Transverse colon (tissue), 4 donors: ENCODE measurements around the gene TMEM161B. TPM values are rescaled to one million over a fixed set of nuclear protein-coding genes. Genes with fewer than 3 reads are reported as not detected.
A peak's percentile ranks its signal among the peaks of the same experiment; 100 is the strongest.

Source experiments
- DNase-seq: peaks from one replicate; pipeline ENCODE4 v3.0.0-alpha.2; 2019
- H3K27ac ChIP-seq, 4 donors: fragments of 200-600 bp; sonication (generic); 2 replicates each; pipeline ENCODE4 v1.5.1; 2016 to 2018; ENCODE audit warnings: inconsistent platforms in 4 of 4
- H3K27me3 ChIP-seq: fragments of 200-600 bp; sonication (generic); 2 replicates; pipeline ENCODE4 v1.5.1; 2017; ENCODE audit warnings: inconsistent platforms
- H3K36me3 ChIP-seq, 4 donors: fragments of 200-600 bp; sonication (generic); 2 replicates each; pipeline ENCODE4 v1.5.1; 2017 to 2019; ENCODE audit warnings: inconsistent platforms in 4 of 4
- H3K4me1 ChIP-seq, 4 donors: fragments of 200-600 bp; sonication (generic); 2 replicates each; pipeline ENCODE4 v1.5.1; 2017 to 2020; ENCODE audit warnings: inconsistent platforms in 4 of 4
- H3K4me3 ChIP-seq, 4 donors: fragments of 200-600 bp; sonication (generic); 1 replicate in 1 of 4; 2 replicates in 3 of 4; pipeline versions ENCODE4 v1.5.1 to v1.6.1; 2017 to 2019; ENCODE audit warnings: inconsistent platforms in 4 of 4
- H3K9me3 ChIP-seq, 2 donors: fragments of 200-600 bp; sonication (generic); 2 replicates each; pipeline ENCODE4 v1.5.1; 2017 to 2019; ENCODE audit warnings: inconsistent platforms in 2 of 2
- EP300 ChIP-seq: sonication (generic); formaldehyde crosslinking; IDR thresholded peaks from one replicate; pipeline ENCODE4 v1.6.1; 2017; ENCODE audit warnings: antibody characterized with exemption, low read depth
- POLR2A ChIP-seq: fragments of 450-650 bp; IDR thresholded peaks from one replicate; pipeline ENCODE4 v1.6.1; 2016; ENCODE audit warnings: antibody characterized with exemption, mild to moderate bottlenecking, moderate library complexity
- POLR2AphosphoS5 ChIP-seq, 3 donors: sonication (generic); formaldehyde crosslinking; IDR thresholded peaks; one replicate each; pipeline ENCODE4 v1.6.1; 2016; ENCODE audit warnings: antibody characterized with exemption in 3 of 3
- WGBS, 2 donors: methylation state at CpG; one replicate each; pipeline ENCODE4 v1.1.5; 2018; ENCODE audit warnings: low coverage in 1 of 2; 5-methylcytosine and 5-hydroxymethylcytosine counted together
- in situ Hi-C, 4 donors: fragments of 200-750 bp; cut with MboI; loops; one replicate each; pipeline versions ENCODE4 v1.15.0 to v1.15.1; 2017; ENCODE audit warnings: low sequenced_read_pairs in 3 of 4, low pct_ligation_motif_present in 1 of 4, low pct_unique_long_range_greater_than_20kb in 1 of 4
- intact Hi-C: fragments of 100-400 bp; cut with DNase I; formaldehyde crosslinking; loops from one replicate; pipeline ENCODE4 v1.15.1; 2023; ENCODE audit warnings: low total_unique reads
- total RNA-seq, 4 donors: library from RNA; depleted of rRNA; stranded (reverse); fragments of >200 nt; gene quantifications; one replicate each; pipeline ENCODE4 v1.1.0, GENCODE V29; 2016
- TF ChIP-seq, protein P1 (sequence below), 5 experiments: fragments of 200-600 bp in 3 of 5; fragments of 450-650 bp in 2 of 5; sonication (generic) in 3 of 5; IDR thresholded peaks; 1 replicate in 2 of 5; 2 replicates in 3 of 5; pipeline ENCODE4 v1.5.1; 2016 to 2017; ENCODE audit warnings: antibody characterized with exemption in 5 of 5, inconsistent platforms in 3 of 5, mild to moderate bottlenecking in 2 of 5, moderate library complexity in 1 of 5

Gene TMEM161B
- total RNA-seq, result 10 to 100 TPM; 19.5 to 40.8 (median 27.0) TPM

DNA sequence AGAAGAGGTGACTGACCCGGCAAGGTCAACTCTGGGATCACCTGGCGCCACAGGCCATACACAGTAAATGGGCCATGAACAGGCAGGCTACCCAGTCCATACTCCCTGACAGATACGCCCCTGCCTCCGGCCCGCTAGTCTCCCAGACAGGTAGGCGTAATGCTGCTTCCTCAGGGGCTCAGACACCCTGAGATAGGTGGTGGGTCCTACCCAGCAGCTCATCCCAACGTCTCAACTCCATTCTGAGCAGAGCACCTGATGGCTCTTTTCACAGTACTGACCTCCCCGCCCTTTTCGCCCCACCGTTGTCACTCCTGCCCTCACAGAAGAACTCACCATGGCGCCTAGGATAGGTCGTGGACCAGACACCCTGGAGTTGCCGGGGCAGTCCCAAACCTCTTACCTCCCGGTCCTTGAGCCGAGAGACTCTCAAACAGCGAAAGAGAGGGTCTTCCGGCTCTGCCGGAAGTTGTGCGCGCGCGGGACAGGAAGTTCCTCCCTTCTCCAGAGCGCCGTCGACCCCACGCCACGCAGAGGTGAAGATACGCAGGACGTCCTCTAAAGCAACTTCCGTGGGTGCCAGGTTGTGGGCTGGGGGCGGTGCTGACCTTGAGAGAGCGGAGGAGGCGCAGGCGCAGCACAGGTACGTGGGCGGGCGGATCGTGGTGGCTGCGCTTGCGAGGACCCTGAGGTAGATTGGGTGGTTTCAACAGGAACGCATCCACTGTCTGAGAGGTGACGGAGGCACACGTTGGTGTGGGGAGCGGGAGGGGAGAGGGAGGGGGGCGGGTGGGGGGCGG lies at the start of gene TMEM161B:
Gene TMEM161B (minus strand): TSS at position 461 of the 800 bp plus-strand sequence. CDS start 122 bp downstream, at position 339.
- Histone ChIP-seq H3K27me3 (no peaks in the 10 kb centered on the region), H3K36me3 (no peaks in the 10 kb centered on the region), H3K4me3 (peak within 1 kb of the TSS; percentile 62 to 81 (median 69)), H3K4me1 (peaks cover 15 to 35% (median 21%) of the 10 kb centered on the region in 4 donors), H3K27ac (peak within 1 kb of the TSS; percentile 73 to 86 (median 83)), H3K9me3 (no peaks in the 10 kb centered on the region)
- intact Hi-C loops, result no loop called here
- peak; percentile 52 to 81 (median 74) for TF ChIP-seq POLR2AphosphoS5 (IDR thresholded peaks at IDR 0.05)
- TF ChIP-seq, protein P1, sequence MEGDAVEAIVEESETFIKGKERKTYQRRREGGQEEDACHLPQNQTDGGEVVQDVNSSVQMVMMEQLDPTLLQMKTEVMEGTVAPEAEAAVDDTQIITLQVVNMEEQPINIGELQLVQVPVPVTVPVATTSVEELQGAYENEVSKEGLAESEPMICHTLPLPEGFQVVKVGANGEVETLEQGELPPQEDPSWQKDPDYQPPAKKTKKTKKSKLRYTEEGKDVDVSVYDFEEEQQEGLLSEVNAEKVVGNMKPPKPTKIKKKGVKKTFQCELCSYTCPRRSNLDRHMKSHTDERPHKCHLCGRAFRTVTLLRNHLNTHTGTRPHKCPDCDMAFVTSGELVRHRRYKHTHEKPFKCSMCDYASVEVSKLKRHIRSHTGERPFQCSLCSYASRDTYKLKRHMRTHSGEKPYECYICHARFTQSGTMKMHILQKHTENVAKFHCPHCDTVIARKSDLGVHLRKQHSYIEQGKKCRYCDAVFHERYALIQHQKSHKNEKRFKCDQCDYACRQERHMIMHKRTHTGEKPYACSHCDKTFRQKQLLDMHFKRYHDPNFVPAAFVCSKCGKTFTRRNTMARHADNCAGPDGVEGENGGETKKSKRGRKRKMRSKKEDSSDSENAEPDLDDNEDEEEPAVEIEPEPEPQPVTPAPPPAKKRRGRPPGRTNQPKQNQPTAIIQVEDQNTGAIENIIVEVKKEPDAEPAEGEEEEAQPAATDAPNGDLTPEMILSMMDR (IDR thresholded peaks at IDR 0.05), result peak in 1 of 5 experiments; percentile 18
- no peak for TF ChIP-seq EP300
- peak; percentile 74 for TF ChIP-seq POLR2A
- DNase-seq, result peak; percentile 95
- 1% methylated on average over 31 of the region's 46 CpGs; no CpG with 5 or more reads in 1 of the 2 donors for WGBS, 2 donors
- in situ Hi-C loops, result no loop called here

DNA sequence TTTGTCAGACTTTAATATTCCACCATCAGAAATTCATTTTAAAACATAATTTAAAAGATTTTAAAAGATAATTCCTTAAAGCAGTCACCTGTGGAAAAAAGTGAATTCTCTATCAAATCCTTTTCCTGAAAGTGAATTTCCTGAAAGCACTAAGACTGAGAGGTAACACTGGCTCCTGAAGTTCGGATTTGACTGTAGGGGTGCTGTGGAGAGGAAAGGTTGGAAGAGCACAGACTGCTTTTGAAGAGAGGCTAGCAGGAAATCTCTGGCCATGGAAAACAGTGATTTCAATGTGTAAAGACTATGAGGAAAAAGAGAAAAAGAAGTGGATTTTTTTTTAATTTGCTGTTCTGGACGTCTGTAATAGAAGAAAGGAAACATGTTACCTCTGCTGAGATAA lies 35.7 kb upstream of the TMEM161B start:
- H3K27ac ChIP-seq, result no peak overlapping the region
- H3K36me3 ChIP-seq, result no peaks in the 10 kb centered on the region
- in situ Hi-C loops (no loop called here), intact Hi-C loops (no loop called here)
- no peaks in the 10 kb centered on the region for H3K9me3 ChIP-seq
- no peak for DNase-seq
- H3K27me3 ChIP-seq, result no peaks in the 10 kb centered on the region
- no peak overlapping the region for H3K4me3 ChIP-seq
- 39 to 54% methylated on average over 2 of the region's 2 CpGs for WGBS, 2 donors
- TF ChIP-seq POLR2A, result no peak
- TF ChIP-seq POLR2AphosphoS5 (IDR thresholded peaks at IDR 0.05), result no peak
- TF ChIP-seq EP300, result no peak
- TF ChIP-seq, protein P1 (IDR thresholded peaks at IDR 0.05), result no peak
- H3K4me1 ChIP-seq, result no peaks in the 10 kb centered on the region

DNA sequence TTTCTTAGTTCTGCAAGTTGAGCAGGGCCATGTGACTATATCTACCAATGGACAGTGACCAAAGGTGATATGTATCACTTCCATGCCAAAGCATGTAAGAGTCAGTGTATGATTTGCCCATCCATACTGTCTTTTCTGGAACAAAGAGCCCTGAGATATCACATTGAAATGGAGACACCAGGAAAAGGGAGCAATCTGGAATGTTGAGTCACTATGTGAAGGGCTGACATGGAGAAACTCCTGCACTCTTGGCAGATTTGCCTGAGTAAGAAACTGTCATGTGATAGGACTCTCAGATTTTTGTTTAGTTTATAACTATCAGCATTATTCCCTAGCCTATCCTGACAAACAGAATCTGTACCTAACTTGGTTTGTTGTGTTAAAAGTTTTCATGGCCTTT lies 29.8 kb upstream of the TMEM161B start:
- Histone ChIP-seq H3K9me3 (no peaks in the 10 kb centered on the region), H3K27ac (no peak overlapping the region), H3K36me3 (no peaks in the 10 kb centered on the region), H3K4me3 (no peak overlapping the region), H3K27me3 (no peaks in the 10 kb centered on the region), H3K4me1 (no peaks in the 10 kb centered on the region)
- intact Hi-C loops, result no loop called here
- in situ Hi-C loops, result no loop called here
- DNase-seq, result no peak
- TF ChIP-seq, protein P1 (IDR thresholded peaks at IDR 0.05), result no peak
- TF ChIP-seq EP300 (no peak), POLR2AphosphoS5 (IDR thresholded peaks at IDR 0.05) (no peak), POLR2A (no peak)

DNA sequence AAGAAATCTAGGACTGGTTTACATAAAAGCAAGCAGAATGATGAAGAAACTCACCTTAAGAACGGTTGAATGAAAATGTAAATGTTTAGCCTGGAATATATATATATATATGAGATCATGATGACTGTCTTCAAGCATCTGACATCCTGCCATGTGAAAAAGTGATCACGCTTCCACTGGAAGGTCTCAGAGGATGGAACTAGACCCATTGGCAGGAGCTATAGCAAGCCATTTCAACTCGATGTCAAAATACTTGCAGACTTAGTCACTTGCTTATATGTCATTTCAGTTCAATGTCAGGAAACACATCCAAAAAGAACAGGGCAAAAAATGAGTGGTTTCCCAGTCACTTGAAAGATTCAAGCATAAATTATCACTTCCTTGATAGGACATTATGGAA lies 22.2 kb upstream of the TMEM161B start:
- no peaks in the 10 kb centered on the region for H3K4me1 ChIP-seq
- intact Hi-C loops, result no loop called here
- H3K4me3 ChIP-seq, result no peak overlapping the region
- WGBS, 2 donors, result 83 to 89% methylated on average over 3 of the region's 3 CpGs
- TF ChIP-seq POLR2A (no peak), POLR2AphosphoS5 (IDR thresholded peaks at IDR 0.05) (no peak), EP300 (no peak)
- TF ChIP-seq, protein P1 (IDR thresholded peaks at IDR 0.05), result no peak
- no peak for DNase-seq
- H3K9me3 ChIP-seq, result no peaks in the 10 kb centered on the region
- no peak overlapping the region for H3K27ac ChIP-seq
- no peaks in the 10 kb centered on the region for H3K36me3 ChIP-seq
- H3K27me3 ChIP-seq, result no peaks in the 10 kb centered on the region
- in situ Hi-C loops, result no loop called here
